ENCODE results near the gene METTL24.

Gene METTL24

GRCh38 chr6:110348961-110349690, 9.0 kb downstream of the METTL24 start:
- H3K4me3 ChIP-seq (ENCODE audit: low read depth, low read length): no peak overlapping the region
- TF ChIP-seq CTCF (IDR thresholded peaks at IDR 0.05; ENCODE audit: low read depth, low read length): no peak

GRCh38 chr6:110345025-110345424, 13.1 kb downstream of the METTL24 start:
- no peak for TF ChIP-seq CTCF (IDR thresholded peaks at IDR 0.05; ENCODE audit: low read depth, low read length)
- no peak overlapping the region for H3K4me3 ChIP-seq (ENCODE audit: low read depth, low read length)

GRCh38 chr6:110342759-110343158, 15.4 kb downstream of the METTL24 start:
- TF ChIP-seq CTCF (IDR thresholded peaks at IDR 0.05; ENCODE audit: low read depth, low read length): no peak
- H3K4me3 ChIP-seq (ENCODE audit: low read depth, low read length): no peak overlapping the region

GRCh38 chr6:110341663-110342596, 16.2 kb downstream of the METTL24 start:
- TF ChIP-seq CTCF (IDR thresholded peaks at IDR 0.05; ENCODE audit: low read depth, low read length): peak; percentile 70
- no peak overlapping the region for H3K4me3 ChIP-seq (ENCODE audit: low read depth, low read length)

- TF ChIP-seq CTCF (IDR thresholded peaks at IDR 0.05; ENCODE audit: low read depth, low read length): no peak
- no peak overlapping the region for H3K4me3 ChIP-seq (ENCODE audit: low read depth, low read length)
Measured at GRCh38 chr6:110341067-110341466, 17.1 kb downstream of the METTL24 start.

GRCh38 chr6:110340392-110340965, 17.7 kb downstream of the METTL24 start:
- H3K4me3 ChIP-seq (ENCODE audit: low read depth, low read length): no peak overlapping the region
- no peak for TF ChIP-seq CTCF (IDR thresholded peaks at IDR 0.05; ENCODE audit: low read depth, low read length)

Data from WI38 (cell line).